Tibial artery (tissue), 4 donors: Measurements from ENCODE around the gene RALGPS2.

Experiments used
- DNase-seq, 2 donors: peaks; one replicate each; pipeline ENCODE4 v3.0.0-alpha.2; 2019
- H3K27ac ChIP-seq, 2 donors: fragments of 200-600 bp; sonication (generic) in 1 of 2; 1 replicate in 1 of 2; 2 replicates in 1 of 2; pipeline ENCODE4 v1.5.1; 2018 to 2019; ENCODE audit warnings: mild to moderate bottlenecking in 1 of 2
- H3K27me3 ChIP-seq, 2 donors: fragments of 200-600 bp; sonication (generic) in 1 of 2; one replicate each; pipeline versions ENCODE4 v1.5.1 to v1.6.0; 2016 to 2019
- H3K36me3 ChIP-seq, 3 donors: fragments of 200-600 bp; sonication (generic) in 2 of 3; one replicate each; pipeline ENCODE4 v1.5.1; 2016 to 2019; ENCODE audit warnings: mild to moderate bottlenecking in 2 of 3
- H3K4me1 ChIP-seq, 4 donors: fragments of 200-600 bp; sonication (generic) in 2 of 4; 1 replicate in 3 of 4; 2 replicates in 1 of 4; pipeline ENCODE4 v1.5.1; 2016 to 2019
- H3K4me3 ChIP-seq, 2 donors: fragments of 200-600 bp; sonication (generic) in 1 of 2; 1 replicate in 1 of 2; 2 replicates in 1 of 2; pipeline ENCODE4 v1.5.1; 2018 to 2019; ENCODE audit warnings: mild to moderate bottlenecking in 2 of 2
- H3K9me3 ChIP-seq, 3 donors: fragments of 200-600 bp; sonication (generic) in 1 of 3; one replicate each; pipeline ENCODE4 v1.5.1; 2016 to 2019
- intact Hi-C: fragments of 100-400 bp; cut with DNase I; formaldehyde crosslinking; loops from one replicate; pipeline ENCODE4 v1.15.0; 2023; ENCODE audit warnings: low total_unique reads
- TF ChIP-seq, protein P1 (sequence below), 2 experiments: fragments of 200-600 bp in 1 of 2; fragments of 450-650 bp in 1 of 2; IDR thresholded peaks; one replicate each; pipeline ENCODE4 v1.5.1; 2017 to 2019; ENCODE audit warnings: antibody characterized with exemption in 2 of 2, mild to moderate bottlenecking in 1 of 2, moderate library complexity in 1 of 2

Gene RALGPS2

DNA sequence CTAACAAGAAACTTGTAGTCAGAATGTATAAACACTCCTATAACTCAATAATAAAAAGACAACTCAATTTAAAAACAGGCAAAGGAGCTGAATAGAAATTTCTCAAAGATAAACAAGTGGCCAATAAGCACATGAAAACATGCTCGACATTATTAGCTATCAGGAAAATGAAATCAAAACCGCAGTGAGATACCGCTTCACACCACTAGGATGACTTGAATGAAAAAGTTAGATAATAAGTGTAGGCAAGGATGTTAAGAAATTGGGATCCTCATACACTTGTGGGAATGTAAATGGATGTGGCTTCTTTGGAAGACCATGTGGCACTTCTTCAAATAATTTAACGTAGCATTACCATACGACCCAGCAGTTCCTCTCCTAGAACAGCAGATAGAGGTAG lies 8.9 kb downstream of the RALGPS2 start:
- Histone ChIP-seq H3K27me3 (no peaks in the 10 kb centered on the region), H3K4me1 (no peaks in the 10 kb centered on the region), H3K36me3 (no peaks in the 10 kb centered on the region), H3K4me3 (no peak overlapping the region), H3K27ac (no peak overlapping the region), H3K9me3 (peaks cover 0 to 3% (median 0%) of the 10 kb centered on the region in 3 donors)
- intact Hi-C loops = no loop called here
- TF ChIP-seq, protein P1, sequence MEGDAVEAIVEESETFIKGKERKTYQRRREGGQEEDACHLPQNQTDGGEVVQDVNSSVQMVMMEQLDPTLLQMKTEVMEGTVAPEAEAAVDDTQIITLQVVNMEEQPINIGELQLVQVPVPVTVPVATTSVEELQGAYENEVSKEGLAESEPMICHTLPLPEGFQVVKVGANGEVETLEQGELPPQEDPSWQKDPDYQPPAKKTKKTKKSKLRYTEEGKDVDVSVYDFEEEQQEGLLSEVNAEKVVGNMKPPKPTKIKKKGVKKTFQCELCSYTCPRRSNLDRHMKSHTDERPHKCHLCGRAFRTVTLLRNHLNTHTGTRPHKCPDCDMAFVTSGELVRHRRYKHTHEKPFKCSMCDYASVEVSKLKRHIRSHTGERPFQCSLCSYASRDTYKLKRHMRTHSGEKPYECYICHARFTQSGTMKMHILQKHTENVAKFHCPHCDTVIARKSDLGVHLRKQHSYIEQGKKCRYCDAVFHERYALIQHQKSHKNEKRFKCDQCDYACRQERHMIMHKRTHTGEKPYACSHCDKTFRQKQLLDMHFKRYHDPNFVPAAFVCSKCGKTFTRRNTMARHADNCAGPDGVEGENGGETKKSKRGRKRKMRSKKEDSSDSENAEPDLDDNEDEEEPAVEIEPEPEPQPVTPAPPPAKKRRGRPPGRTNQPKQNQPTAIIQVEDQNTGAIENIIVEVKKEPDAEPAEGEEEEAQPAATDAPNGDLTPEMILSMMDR (IDR thresholded peaks at IDR 0.05) = no peak
- DNase-seq = no peak

DNA sequence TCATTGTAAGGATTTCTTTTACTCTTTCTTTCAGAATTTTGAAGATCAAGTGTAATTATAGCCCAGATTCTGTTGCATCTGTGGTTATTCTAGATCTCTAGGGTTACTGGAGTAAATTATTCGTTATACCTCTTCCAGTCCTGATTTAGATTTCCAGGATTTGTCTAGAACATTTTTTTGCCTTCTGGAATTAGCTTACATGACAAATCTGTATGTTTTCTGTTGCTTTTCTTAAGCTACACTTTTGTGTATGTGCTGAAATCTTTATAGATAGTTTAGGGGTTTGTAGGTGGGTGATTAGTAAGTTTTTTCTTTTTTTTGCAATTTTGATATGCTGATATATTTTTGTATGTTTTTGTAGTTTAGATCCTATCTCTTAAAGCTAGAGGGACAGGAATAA lies 13.7 kb downstream of the RALGPS2 start:
- intact Hi-C loops = no loop called here
- Histone ChIP-seq H3K27ac (no peak overlapping the region), H3K4me1 (no peaks in the 10 kb centered on the region), H3K27me3 (no peaks in the 10 kb centered on the region), H3K9me3 (no peaks in the 10 kb centered on the region), H3K4me3 (no peak overlapping the region), H3K36me3 (no peaks in the 10 kb centered on the region)
- TF ChIP-seq, protein P1 (IDR thresholded peaks at IDR 0.05) = no peak
- DNase-seq = no peak

DNA sequence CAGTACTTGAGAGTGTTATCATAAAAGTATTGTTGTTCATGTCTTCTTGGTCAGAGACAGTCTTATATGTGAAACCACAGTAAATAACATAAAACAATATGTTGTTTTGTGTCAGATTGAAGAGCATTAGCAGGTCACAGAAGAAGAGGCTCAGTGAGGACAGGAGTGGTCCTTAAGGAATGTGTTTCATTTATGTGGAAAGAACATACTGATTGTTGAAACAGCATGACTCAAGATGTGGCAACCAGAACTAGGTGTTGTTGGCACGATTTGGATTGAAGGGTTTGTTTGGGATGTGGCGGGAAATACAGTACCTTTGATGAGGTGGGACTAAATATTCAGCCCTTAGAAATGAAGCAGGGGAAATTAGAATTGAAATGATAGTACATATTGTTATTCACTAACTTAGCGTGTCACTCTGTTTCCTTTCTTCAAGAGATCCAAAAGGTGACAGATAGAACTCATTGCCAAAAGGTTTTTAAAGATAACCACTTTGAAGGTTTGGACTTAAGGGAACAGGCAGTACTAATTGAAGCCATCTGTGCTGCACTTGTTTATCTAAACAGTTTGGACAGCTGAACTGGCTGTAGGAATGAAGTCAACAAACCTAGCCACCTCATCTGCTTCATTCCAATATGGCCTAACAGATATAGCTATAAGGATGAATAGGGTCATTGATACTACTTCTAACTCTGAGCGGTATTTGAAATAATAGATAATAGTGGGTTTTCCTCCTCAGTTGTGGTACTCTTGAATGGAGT lies 14.4 kb downstream of the RALGPS2 start:
- no peaks in the 10 kb centered on the region for H3K4me1 ChIP-seq
- H3K4me3 ChIP-seq = no peak overlapping the region
- intact Hi-C loops = no loop called here
- TF ChIP-seq, protein P1 (IDR thresholded peaks at IDR 0.05) = no peak
- no peaks in the 10 kb centered on the region for H3K9me3 ChIP-seq
- no peaks in the 10 kb centered on the region for H3K36me3 ChIP-seq
- H3K27ac ChIP-seq = no peak overlapping the region
- H3K27me3 ChIP-seq = no peaks in the 10 kb centered on the region
- no peak for DNase-seq

DNA sequence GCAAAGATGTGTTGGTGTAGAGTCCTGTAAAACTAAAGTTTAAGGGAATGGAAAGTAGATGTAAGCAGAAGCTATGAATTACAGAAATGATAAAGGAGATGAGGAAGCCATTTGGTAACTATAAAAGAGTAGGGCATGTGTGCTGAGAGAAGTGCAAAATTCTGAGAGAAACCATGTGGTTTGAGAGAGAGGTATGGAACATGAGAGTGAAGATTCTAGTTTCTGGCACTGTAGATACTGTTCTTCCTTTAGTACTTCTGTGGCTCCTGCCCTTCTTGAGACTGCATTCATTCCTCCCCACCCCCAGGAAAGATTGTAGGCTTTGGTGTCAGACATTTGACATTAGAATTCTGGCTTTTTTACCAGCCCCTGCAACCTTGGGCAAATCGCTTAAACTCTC lies 15.4 kb downstream of the RALGPS2 start:
- no peak overlapping the region for H3K27ac ChIP-seq
- TF ChIP-seq, protein P1 (IDR thresholded peaks at IDR 0.05) = no peak
- intact Hi-C loops = no loop called here
- no peak overlapping the region for H3K4me3 ChIP-seq
- H3K36me3 ChIP-seq = no peaks in the 10 kb centered on the region
- H3K9me3 ChIP-seq = no peaks in the 10 kb centered on the region
- H3K4me1 ChIP-seq = no peaks in the 10 kb centered on the region
- no peaks in the 10 kb centered on the region for H3K27me3 ChIP-seq
- DNase-seq = no peak

DNA sequence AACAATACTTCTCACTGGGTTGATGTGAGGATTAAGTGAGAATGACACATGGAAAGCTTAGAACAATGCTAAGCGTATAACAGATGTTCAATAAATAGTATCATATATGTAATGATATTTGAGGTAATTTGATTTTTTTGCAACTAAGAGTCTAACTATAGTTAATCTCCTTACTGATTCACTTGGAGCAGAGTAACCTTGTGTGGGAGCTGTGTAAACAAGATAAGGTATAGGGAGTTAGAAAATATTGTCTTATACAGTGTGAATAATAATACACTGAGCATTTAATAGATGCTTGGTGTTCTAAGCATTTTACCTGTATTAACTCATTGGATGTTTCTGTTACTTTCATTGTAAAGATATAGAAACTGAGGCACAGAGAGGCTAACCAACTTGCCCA lies 15.9 kb downstream of the RALGPS2 start:
- no peak for DNase-seq
- Histone ChIP-seq H3K4me3 (no peak overlapping the region), H3K27me3 (no peaks in the 10 kb centered on the region), H3K36me3 (no peaks in the 10 kb centered on the region), H3K4me1 (no peaks in the 10 kb centered on the region), H3K9me3 (no peaks in the 10 kb centered on the region), H3K27ac (no peak overlapping the region)
- TF ChIP-seq, protein P1 (IDR thresholded peaks at IDR 0.05) = no peak
- intact Hi-C loops = no loop called here
